Cerebellar cortex (tissue), 1 donor: ENCODE data around the gene GPR137C.

Source experiments
- DNase-seq: peaks from one replicate; pipeline ENCODE4 v3.0.0-alpha.2; 2015; ENCODE audit warnings: low spot score

GPR137C gene

GRCh38 chr14:52678591-52678990, 126.0 kb downstream of the GPR137C start:
- no peak for DNase-seq

DNA sequence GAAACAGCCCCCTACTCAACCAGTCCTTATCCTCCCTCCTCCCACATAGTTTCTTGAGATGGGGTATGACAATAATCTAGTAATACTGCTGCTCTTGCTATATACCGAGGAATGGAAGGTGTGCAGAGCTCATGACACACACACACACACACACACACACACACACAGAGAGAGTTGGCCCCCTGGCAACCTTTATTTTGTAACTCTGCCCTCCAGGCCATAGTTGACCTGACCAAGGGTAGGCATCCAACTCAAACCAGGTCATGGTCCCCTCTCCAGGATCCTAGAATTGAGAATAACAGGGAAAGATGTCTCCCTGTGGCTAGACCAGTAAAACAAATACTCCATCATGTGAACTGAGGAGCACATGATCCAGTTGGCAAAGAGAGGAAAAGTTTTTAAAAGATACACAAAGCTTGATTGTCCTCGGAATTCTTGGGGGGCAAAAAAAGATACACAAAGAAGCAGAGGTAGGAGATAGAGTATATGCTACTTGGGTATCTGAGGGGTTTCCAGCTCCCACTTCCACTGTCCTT, 131.4 kb downstream of the GPR137C start:
- DNase-seq = no peak

GRCh38 chr14:52686176-52686575, 133.5 kb downstream of the GPR137C start:
- DNase-seq = no peak
